GM10266 (cell line): Measurements from ENCODE around the gene GDF7.

Experiments
- DNase-seq: peaks from one replicate; pipeline ENCODE4 v3.0.0; 2012; ENCODE audit errors: extremely low spot score
- CTCF ChIP-seq: IDR thresholded peaks from 2 replicates; pipeline ENCODE4 v1.5.1; 2012; ENCODE audit warnings: mild to moderate bottlenecking, low read depth; ENCODE audit not compliant: control insufficient read depth, insufficient read depth; ENCODE audit errors: missing control alignments

GDF7 gene

GRCh38 chr2:20675701-20676352, 8.9 kb downstream of the GDF7 start:
- no peak for DNase-seq
- no peak for TF ChIP-seq CTCF

GRCh38 chr2:20676353-20677215, 9.6 kb downstream of the GDF7 start:
- TF ChIP-seq CTCF: no peak
- peak; percentile 65 for DNase-seq

- no peak for DNase-seq
- peak; percentile 15 for TF ChIP-seq CTCF
Observed at GRCh38 chr2:20677301-20678085, 10.5 kb downstream of the GDF7 start.

GRCh38 chr2:20678086-20678395, 11.1 kb downstream of the GDF7 start:
- no peak for TF ChIP-seq CTCF
- no peak for DNase-seq

- DNase-seq: no peak
- no peak for TF ChIP-seq CTCF
Observed at GRCh38 chr2:20678780-20679179, 11.8 kb downstream of the GDF7 start.

GRCh38 chr2:20680744-20681375, 13.9 kb downstream of the GDF7 start:
- no peak for DNase-seq
- no peak for TF ChIP-seq CTCF
